HepG2 (cell line): ENCODE results near the gene CDC42EP5. TPM values are rescaled to one million over a fixed set of nuclear protein-coding genes. Genes with fewer than 3 reads are reported as not detected.

Source experiments
- BCL3 ChIP-seq: sonication (generic); formaldehyde crosslinking; IDR thresholded peaks from 2 replicates; pipeline ENCODE4 v1.5.1; 2020; ENCODE audit warnings: mild to moderate bottlenecking, missing genetic modification reagents, moderate library complexity
- ONECUT2 ChIP-seq: sonication (generic); formaldehyde crosslinking; IDR thresholded peaks from 2 replicates; pipeline ENCODE4 v1.4.0; 2020; ENCODE audit warnings: missing genetic modification reagents
- RFXANK ChIP-seq: IDR thresholded peaks from 2 replicates; pipeline ENCODE4 v1.6.1; 2016
- SP140L ChIP-seq: sonication (generic); formaldehyde crosslinking; IDR thresholded peaks from 2 replicates; pipeline ENCODE4 v1.4.0; 2020; ENCODE audit warnings: missing genetic modification reagents, borderline replicate concordance
- TCF7 ChIP-seq: sonication (generic); IDR thresholded peaks from 2 replicates; pipeline ENCODE4 v1.6.1; 2016; ENCODE audit warnings: antibody characterized with exemption, low read depth
- ZBTB38 ChIP-seq: sonication (generic); formaldehyde crosslinking; IDR thresholded peaks from 2 replicates; pipeline ENCODE4 v1.5.1; 2020; ENCODE audit warnings: mild to moderate bottlenecking, missing genetic modification reagents
- ZBTB44 ChIP-seq: sonication (generic); formaldehyde crosslinking; IDR thresholded peaks from 2 replicates; pipeline ENCODE4 v1.4.0; 2020; ENCODE audit warnings: missing genetic modification reagents
- ZC3H13 ChIP-seq: sonication (generic); formaldehyde crosslinking; IDR thresholded peaks from 2 replicates; pipeline ENCODE4 v1.8.1; 2023; ENCODE audit warnings: mild to moderate bottlenecking, missing genetic modification reagents, moderate library complexity
- ZFP36 ChIP-seq: fragments of 150-350 bp; IDR thresholded peaks from 2 replicates; pipeline ENCODE4 v1.6.1; 2018; ENCODE audit warnings: borderline replicate concordance, low read length, low read depth; ENCODE audit not compliant: partially characterized antibody
- ZFP36L1 ChIP-seq: sonication (generic); formaldehyde crosslinking; IDR thresholded peaks from 2 replicates; pipeline ENCODE4 v1.8.0; 2022; ENCODE audit warnings: mild to moderate bottlenecking, missing genetic modification reagents, moderate library complexity
- ZFYVE20 ChIP-seq: sonication (generic); formaldehyde crosslinking; IDR thresholded peaks from 2 replicates; pipeline ENCODE4 v1.8.0; 2023; ENCODE audit warnings: low read depth, mild to moderate bottlenecking, moderate library complexity, missing genetic modification reagents, borderline replicate concordance
- ZNF142 ChIP-seq: sonication (generic); formaldehyde crosslinking; IDR thresholded peaks from 2 replicates; pipeline ENCODE4 v1.4.0; 2020; ENCODE audit warnings: missing genetic modification reagents
- ZNF557 ChIP-seq: sonication (generic); formaldehyde crosslinking; IDR thresholded peaks from 2 replicates; pipeline ENCODE4 v1.4.0; 2020; ENCODE audit warnings: missing genetic modification reagents
- ZNF672 ChIP-seq: sonication (generic); formaldehyde crosslinking; IDR thresholded peaks from 2 replicates; pipeline ENCODE4 v1.8.1; 2022; ENCODE audit warnings: missing genetic modification reagents
- ZNF709 ChIP-seq: sonication (generic); formaldehyde crosslinking; IDR thresholded peaks from 2 replicates; pipeline ENCODE4 v1.5.0; 2020; ENCODE audit warnings: mild to moderate bottlenecking, missing genetic modification reagents
- ZNF724P ChIP-seq: sonication (generic); formaldehyde crosslinking; IDR thresholded peaks from 2 replicates; pipeline ENCODE4 v1.8.0; 2022; ENCODE audit warnings: missing genetic modification reagents, borderline replicate concordance
- ZNF83 ChIP-seq: sonication (generic); formaldehyde crosslinking; IDR thresholded peaks from 2 replicates; pipeline ENCODE4 v1.4.0; 2020; ENCODE audit warnings: missing genetic modification reagents, mild to moderate bottlenecking, borderline replicate concordance
- polyA plus RNA-seq, 8 experiments: library from polyadenylated mRNA; depleted of rRNA in 3 of 8; stranded (reverse) in 7 of 8; unstranded in 1 of 8; fragments of >200 nt; fragmentation: Illumina TruSeq in 4 of 8; extraction: Trizol in 4 of 8; gene quantifications; 2 replicates each; pipeline versions ENCODE4 v1.2.1 to v1.2.3, GENCODE V29; 2011 to 2016; ENCODE audit warnings: low read depth in 4 of 8, missing spikeins in 1 of 8, mixed read lengths in 1 of 8; ENCODE audit not compliant: insufficient read depth in 1 of 8
- total RNA-seq, 5 experiments: library from RNA; depleted of rRNA; stranded (reverse); fragments of >200 nt; fragmentation: Illumina TruSeq; extraction: Trizol; gene quantifications; 2 replicates each; pipeline ENCODE4 v1.2.3, GENCODE V29; 2016; ENCODE audit warnings: low read depth in 1 of 5
- TF ChIP-seq, protein P1 (sequence below): sonication (generic); formaldehyde crosslinking; IDR thresholded peaks from 2 replicates; pipeline ENCODE4 v1.4.0; 2020; ENCODE audit warnings: mild to moderate bottlenecking, missing genetic modification reagents
- TF ChIP-seq, protein P2 (sequence below): sonication (generic); formaldehyde crosslinking; IDR thresholded peaks from 2 replicates; pipeline ENCODE4 v1.5.0; 2020; ENCODE audit warnings: missing genetic modification reagents

CDC42EP5 gene
- total and polyA plus RNA-seq, 2 of the 13 experiments (the other 11 are each of a cell fraction or from before 2014, with no cell fraction given) = 0.41 to 1.6 TPM

GRCh38 chr19:54517483-54517882, 44.4 kb upstream of the CDC42EP5 start (continued):
- no peak for TF ChIP-seq ZNF83 (CRISPR knock-in tag)
- TF ChIP-seq ZFP36 = no peak
- TF ChIP-seq, protein P1, sequence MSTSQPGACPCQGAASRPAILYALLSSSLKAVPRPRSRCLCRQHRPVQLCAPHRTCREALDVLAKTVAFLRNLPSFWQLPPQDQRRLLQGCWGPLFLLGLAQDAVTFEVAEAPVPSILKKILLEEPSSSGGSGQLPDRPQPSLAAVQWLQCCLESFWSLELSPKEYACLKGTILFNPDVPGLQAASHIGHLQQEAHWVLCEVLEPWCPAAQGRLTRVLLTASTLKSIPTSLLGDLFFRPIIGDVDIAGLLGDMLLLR (CRISPR knock-in tag) = no peak
- TF ChIP-seq ZFP36L1 (CRISPR knock-in tag) = no peak
- no peak for TF ChIP-seq RFXANK
- TF ChIP-seq SP140L (CRISPR knock-in tag) = peak; percentile 69; the same call in 1 of the 2 replicates
- no peak for TF ChIP-seq ZBTB38 (CRISPR knock-in tag)
- no peak for TF ChIP-seq ZNF672 (CRISPR knock-in tag)
- TF ChIP-seq ZFYVE20 = no peak
- TF ChIP-seq ZNF724P (CRISPR knock-in tag) = no peak
- no peak for TF ChIP-seq BCL3 (CRISPR knock-in tag)
- TF ChIP-seq TCF7 = no peak
- TF ChIP-seq, protein P2, sequence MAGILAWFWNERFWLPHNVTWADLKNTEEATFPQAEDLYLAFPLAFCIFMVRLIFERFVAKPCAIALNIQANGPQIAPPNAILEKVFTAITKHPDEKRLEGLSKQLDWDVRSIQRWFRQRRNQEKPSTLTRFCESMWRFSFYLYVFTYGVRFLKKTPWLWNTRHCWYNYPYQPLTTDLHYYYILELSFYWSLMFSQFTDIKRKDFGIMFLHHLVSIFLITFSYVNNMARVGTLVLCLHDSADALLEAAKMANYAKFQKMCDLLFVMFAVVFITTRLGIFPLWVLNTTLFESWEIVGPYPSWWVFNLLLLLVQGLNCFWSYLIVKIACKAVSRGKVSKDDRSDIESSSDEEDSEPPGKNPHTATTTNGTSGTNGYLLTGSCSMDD (CRISPR knock-in tag) = no peak
- TF ChIP-seq ZNF709 = no peak
- no peak for TF ChIP-seq ZC3H13 (CRISPR knock-in tag)
- TF ChIP-seq ZNF142 = no peak
- peak; percentile 87; the same call in 1 of the 2 replicates for TF ChIP-seq ZBTB44 (CRISPR knock-in tag)
- TF ChIP-seq ZNF557 = 0 out of 2 replicates have a peak, but pooled peaks have one; percentile 74
- TF ChIP-seq ONECUT2 (CRISPR knock-in tag) = 0 out of 2 replicates have a peak, but pooled peaks have one; percentile 43
